IPS-11a (cell line): ENCODE data around the gene S1PR3.

Source experiments
- H3K4me3 ChIP-seq: one replicate; pipeline ENCODE4 v1.5.1; 2013; ENCODE audit warnings: low read depth, low read length, control low read depth

S1PR3 gene

DNA sequence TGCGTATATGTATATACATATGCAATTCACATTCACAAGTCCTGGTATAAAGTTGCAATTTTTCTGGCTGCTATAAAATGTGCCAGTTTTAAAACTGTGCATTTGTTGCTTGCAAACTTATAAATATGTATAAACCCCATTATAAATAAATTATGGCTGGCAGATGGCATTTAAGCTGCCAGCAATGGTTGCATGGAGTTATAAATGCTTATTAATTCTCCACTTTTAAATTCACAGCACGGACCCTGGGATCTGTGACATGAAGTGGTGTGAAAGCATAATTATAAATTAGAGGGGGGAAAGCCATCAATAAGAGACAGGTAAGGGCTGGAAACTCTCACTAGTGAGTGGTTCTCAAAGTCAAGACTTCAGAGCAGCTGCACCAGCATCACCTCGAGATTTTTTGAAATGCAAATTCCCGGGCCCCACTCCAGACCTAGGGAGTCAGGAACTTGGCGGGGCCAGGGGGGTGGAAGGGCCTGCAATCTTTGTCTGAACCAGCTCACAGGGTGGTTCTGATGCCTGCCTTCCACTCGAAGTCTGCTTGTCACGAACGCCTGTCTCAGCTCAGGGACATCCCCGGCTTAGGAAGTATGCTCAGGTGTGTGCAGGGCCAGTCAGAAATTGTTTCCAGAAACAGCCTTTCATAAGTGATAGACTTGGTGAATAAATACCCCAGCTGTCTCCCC lies 16.9 kb downstream of the S1PR3 start:
- H3K4me3 ChIP-seq: no peak overlapping the region

- no peak overlapping the region for H3K4me3 ChIP-seq
These were observed 17.7 kb downstream of the S1PR3 start for GRCh38 chr9:89008744-89009545.

DNA sequence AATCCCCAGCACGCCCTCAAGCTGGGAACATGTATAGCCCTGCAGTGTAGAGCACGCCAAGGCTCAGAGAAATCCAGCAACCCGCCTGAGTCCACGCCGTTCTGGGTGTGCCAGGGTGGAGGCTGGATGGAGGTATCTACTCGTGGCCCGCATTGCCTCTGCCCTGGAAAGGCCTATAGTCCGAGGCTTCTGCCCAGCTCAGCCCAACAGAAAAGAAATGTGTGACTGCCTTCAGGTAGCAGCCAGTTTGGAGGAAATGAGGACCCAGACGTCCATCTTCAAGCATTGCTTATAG lies 18.2 kb downstream of the S1PR3 start:
- H3K4me3 ChIP-seq: no peak overlapping the region

- H3K4me3 ChIP-seq: no peak overlapping the region
These were observed 18.8 kb downstream of the S1PR3 start for GRCh38 chr9:89010056-89010455.

GRCh38 chr9:89010526-89011111 lies 19.4 kb downstream of the S1PR3 start:
- no peak overlapping the region for H3K4me3 ChIP-seq

- no peak overlapping the region for H3K4me3 ChIP-seq
These were observed 20.4 kb downstream of the S1PR3 start for GRCh38 chr9:89011683-89012082.

GRCh38 chr9:89012294-89013042 lies 21.2 kb downstream of the S1PR3 start:
- H3K4me3 ChIP-seq: no peak overlapping the region

DNA sequence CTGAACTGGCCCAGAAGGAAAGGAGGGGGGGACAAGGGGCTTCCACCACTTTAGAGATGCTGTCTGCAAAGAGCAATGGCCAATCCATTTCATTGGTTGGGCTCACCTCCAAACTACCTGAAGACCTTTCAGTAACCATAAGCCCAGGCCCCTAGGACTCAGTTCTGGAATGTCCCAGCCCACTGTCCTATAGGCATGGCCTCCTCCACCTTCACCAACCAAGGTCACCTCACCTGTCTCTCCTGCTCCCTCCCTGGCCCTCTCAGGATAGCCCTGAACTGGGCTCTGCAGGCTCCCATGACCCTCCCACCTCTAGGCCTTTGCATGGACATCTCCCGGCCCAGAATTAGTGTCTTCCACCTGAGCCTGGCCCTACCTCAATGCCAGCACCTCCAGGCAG lies 22.4 kb downstream of the S1PR3 start:
- no peak overlapping the region for H3K4me3 ChIP-seq

DNA sequence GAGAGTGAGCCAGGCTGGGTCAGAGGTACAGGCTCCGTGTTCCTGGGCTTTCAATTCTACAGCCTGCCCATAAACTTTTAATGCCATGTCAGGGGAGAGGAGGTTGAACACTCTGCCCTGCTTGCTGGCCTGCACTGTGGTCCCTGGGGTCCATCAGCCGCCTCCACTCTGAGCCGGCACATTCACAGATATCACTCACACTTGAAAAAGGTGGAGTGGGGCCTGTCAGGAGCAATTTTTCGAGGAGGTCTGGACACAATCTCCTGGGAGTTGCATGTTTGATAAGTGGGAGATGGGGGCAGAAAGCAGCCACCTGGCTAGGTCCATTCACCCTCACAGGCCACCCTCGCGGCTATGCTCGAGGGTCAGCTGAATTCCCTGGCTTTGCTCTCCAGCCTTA lies 22.9 kb downstream of the S1PR3 start:
- no peak overlapping the region for H3K4me3 ChIP-seq

GRCh38 chr9:89015336-89015735 lies 24.1 kb downstream of the S1PR3 start:
- no peak overlapping the region for H3K4me3 ChIP-seq

GRCh38 chr9:89020754-89021153 lies 29.5 kb downstream of the S1PR3 start:
- no peak overlapping the region for H3K4me3 ChIP-seq

DNA sequence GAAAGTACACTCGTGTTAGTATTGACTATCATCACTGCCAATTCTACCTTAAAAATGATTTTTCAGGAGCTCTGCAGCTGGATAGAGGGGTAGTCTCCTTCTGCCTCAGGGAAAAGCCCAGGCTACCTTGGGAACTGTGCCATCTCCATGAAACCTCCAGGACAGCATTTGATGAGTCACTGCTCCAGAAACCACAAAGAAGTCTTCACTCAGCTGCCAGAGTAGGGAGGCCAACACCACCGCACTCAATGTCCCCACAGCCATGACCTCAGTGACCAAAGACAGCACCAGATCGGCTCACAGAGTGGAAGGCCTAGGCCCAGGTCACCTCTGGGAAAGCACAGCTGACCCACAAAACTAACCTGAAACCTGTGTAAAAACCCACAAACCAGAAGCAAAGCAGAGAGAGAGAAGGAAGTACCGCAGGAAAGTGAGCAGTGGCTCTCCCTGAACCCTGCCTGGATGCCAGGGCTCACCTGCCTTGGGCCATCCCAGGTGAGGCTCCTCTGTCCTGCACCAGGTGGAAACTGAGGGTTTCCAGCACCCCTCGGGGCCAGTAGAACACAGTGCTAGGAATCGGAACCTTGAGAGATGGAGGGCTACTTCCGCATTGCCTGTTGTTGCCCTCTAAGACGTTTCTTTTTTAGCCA lies 30.0 kb downstream of the S1PR3 start:
- H3K4me3 ChIP-seq: no peak overlapping the region

- H3K4me3 ChIP-seq: no peak overlapping the region
These were observed 30.9 kb downstream of the S1PR3 start for GRCh38 chr9:89022001-89022759.

- no peak overlapping the region for H3K4me3 ChIP-seq
These were observed 31.6 kb downstream of the S1PR3 start for GRCh38 chr9:89022902-89023301.

DNA sequence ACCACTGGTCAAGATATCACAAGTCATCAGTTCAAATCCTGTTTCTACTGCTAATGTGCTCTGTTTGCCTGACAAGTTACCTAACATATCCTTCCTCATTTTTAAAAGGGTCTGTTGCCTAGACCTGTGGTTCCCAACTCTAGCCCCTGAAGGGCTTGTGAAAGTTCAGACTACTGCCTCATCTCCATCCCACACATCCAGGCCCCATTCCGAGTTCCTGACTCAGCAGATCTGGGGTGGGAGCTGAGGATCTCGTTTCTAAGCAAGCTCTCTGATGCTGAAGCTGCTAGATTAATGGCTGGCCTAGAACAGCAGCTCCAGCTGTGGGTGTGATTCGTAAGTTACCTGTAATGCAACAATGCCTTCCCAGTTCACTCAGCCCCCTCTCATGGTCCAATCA lies 32.5 kb downstream of the S1PR3 start:
- H3K4me3 ChIP-seq: no peak overlapping the region

- no peak overlapping the region for H3K4me3 ChIP-seq
These were observed 33.5 kb downstream of the S1PR3 start for GRCh38 chr9:89024727-89025126.

DNA sequence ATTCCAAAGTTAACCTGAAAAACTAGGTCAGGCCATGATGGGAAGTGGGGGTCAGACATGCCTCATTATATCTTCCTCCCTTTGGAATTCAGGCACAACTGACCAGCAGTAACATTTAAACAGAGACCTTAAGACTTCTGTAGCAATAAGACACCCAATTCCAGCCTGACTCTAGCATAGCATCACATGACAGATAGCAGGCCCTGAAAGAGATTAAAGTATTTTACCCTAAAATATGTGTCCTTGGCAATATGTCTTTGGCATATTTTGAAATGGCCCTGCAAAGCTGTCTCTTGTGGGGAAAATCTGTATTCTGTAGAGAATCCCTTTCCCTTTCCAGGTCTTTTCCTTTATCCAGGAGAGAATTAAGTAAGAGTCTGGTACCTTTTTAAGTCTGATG lies 34.3 kb downstream of the S1PR3 start:
- H3K4me3 ChIP-seq: no peak overlapping the region

DNA sequence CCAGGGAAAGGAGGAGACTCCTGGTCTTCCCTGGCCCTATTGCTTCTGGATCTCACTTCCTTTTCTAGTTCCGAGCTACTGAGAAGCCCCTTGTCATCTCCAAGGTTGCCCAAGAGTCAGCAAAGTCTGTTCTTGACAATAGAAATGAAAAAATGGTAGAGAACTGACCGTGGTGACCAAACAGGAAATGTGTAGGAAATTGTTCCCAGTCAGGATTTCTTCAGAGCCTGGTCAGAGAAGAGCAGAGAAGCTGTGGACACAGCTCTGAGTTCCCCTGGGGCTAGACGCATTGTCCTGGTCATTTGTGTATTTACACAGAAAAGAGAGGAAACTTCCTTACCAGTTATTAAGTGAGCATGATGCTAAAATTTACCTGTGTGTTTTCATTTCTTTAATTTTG lies 35.6 kb downstream of the S1PR3 start:
- H3K4me3 ChIP-seq: no peak overlapping the region

- no peak overlapping the region for H3K4me3 ChIP-seq
These were observed 38.5 kb downstream of the S1PR3 start for GRCh38 chr9:89029788-89030187.

DNA sequence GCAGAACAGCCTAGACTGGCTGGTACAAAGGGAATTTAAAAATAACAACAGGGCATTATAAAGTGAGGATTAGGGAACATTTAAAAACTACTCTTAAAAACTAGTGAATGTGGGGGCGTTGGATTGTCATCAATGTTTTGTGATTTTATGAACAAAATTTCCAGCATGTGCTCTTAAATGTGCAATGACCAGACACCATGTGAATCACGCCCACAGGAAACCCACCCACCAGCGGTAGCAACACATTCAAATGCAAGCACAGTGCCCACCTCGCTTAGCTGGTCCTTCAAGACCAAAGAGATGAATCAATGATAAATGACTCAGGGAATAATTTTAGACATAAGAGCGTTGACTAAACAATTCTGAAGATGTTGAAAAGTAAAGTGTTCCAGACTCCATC lies 40.9 kb downstream of the S1PR3 start:
- H3K4me3 ChIP-seq: no peak overlapping the region
